ENCODE results near the gene FNBP1.

Gene FNBP1

GRCh38 chr9:129860653-129861446 lies 182.1 kb downstream of the FNBP1 start:
- TF ChIP-seq PPARA (CRISPR knock-in tag; IDR thresholded peaks at IDR 0.05; ENCODE audit: borderline replicate concordance) (no peak), PATZ1 (CRISPR knock-in tag; IDR thresholded peaks at IDR 0.05; ENCODE audit: borderline replicate concordance) (no peak), CREB5 (CRISPR knock-in tag; IDR thresholded peaks at IDR 0.05; ENCODE audit: low read depth) (no peak), GLIS3 (CRISPR knock-in tag; IDR thresholded peaks at IDR 0.05) (no peak), TSHZ2 (CRISPR knock-in tag; IDR thresholded peaks at IDR 0.05) (no peak), ZNF8 (CRISPR knock-in tag; IDR thresholded peaks at IDR 0.05) (no peak), ZFP30 (CRISPR knock-in tag; IDR thresholded peaks at IDR 0.05) (no peak), TCF4 (CRISPR knock-in tag; IDR thresholded peaks at IDR 0.05; ENCODE audit: borderline replicate concordance) (no peak), ZC3H10 (CRISPR knock-in tag; IDR thresholded peaks at IDR 0.05) (no peak), ZNF565 (CRISPR knock-in tag; conservative IDR thresholded peaks at IDR 0.05; ENCODE audit: low read depth) (no peak)
- ATAC-seq: no peak

- TF ChIP-seq ZFP30 (CRISPR knock-in tag; IDR thresholded peaks at IDR 0.05): no peak
- no peak for ATAC-seq
Observed at GRCh38 chr9:129858167-129858962, 184.6 kb downstream of the FNBP1 start.

- TF ChIP-seq POU6F1 (CRISPR knock-in tag; IDR thresholded peaks at IDR 0.05; ENCODE audit: borderline replicate concordance, low read depth) (no peak), CREB5 (CRISPR knock-in tag; IDR thresholded peaks at IDR 0.05; ENCODE audit: low read depth) (no peak), ZFP30 (CRISPR knock-in tag; IDR thresholded peaks at IDR 0.05) (no peak), TCF4 (CRISPR knock-in tag; IDR thresholded peaks at IDR 0.05; ENCODE audit: borderline replicate concordance) (no peak), CSDC2 (CRISPR knock-in tag; IDR thresholded peaks at IDR 0.05) (no peak), ESRRG (CRISPR knock-in tag; IDR thresholded peaks at IDR 0.05) (no peak), PATZ1 (CRISPR knock-in tag; IDR thresholded peaks at IDR 0.05; ENCODE audit: borderline replicate concordance) (no peak), ZNF70 (CRISPR knock-in tag; IDR thresholded peaks at IDR 0.05) (no peak)
- ATAC-seq: no peak
Observed at GRCh38 chr9:129857207-129857606, 185.8 kb downstream of the FNBP1 start.

All from SK-N-SH treated with all-trans-retinoic acid at 6 μM for 48 hours (cell line).